HCT116 (cell line): ENCODE measurements around the gene EFNB2. TPM values are rescaled to one million over a fixed set of nuclear protein-coding genes. Genes with fewer than 3 reads are reported as not detected.

Experiments
- ATAC-seq: fragments of 200-7000 bp; cut with Tn5 transposase; 2 replicates; pipeline ENCODE4 v1.9.1; 2020; ENCODE audit warnings: mild to moderate bottlenecking, moderate library complexity
- BruUV-seq: library from RNA; stranded (reverse); fragments of 400-500 nt; replicated peaks from 2 replicates; lab custom pipeline; 2021; lab: Mats Ljungman, UMichigan
- CTCF ChIA-PET: fragments of 300-600 bp; sonication (Branson Sonifier 250); formaldehyde crosslinking; loops from one replicate; lab custom pipeline; 2021; ENCODE audit warnings: antibody characterized with exemption; lab: Charles Lee
- POLR2A ChIA-PET: fragments of 300-600, 350-600 bp; sonication (Branson Sonifier 250); formaldehyde crosslinking; loops from one replicate; lab custom pipeline; 2021; ENCODE audit warnings: antibody characterized with exemption; lab: Charles Lee
- RAD21 ChIA-PET, 2 experiments: fragments of 300-600 bp; sonication (Branson Sonifier 250); formaldehyde crosslinking; loops; one replicate each; lab custom pipeline; 2023; ENCODE audit warnings: low total read pairs in 2 of 2; ENCODE audit not compliant: uncharacterized antibody in 2 of 2, unreplicated experiment in 2 of 2, low non-redundant PET in 1 of 2; lab: Charles Lee
- DNase-seq: peaks from one replicate; pipeline ENCODE4 v3.0.0-alpha.2; 2010; ENCODE audit warnings: low read depth, low spot score
- H2AFZ ChIP-seq: fragments of 200-600 bp; shearing (Covaris generic), sonication (generic); 2 replicates; pipeline ENCODE4 v1.6.1; 2017; ENCODE audit warnings: low read depth, mixed run types, mixed read lengths, antibody characterized with exemption, low read length; ENCODE audit not compliant: poor library complexity, severe bottlenecking
- H3K27ac ChIP-seq: 2 replicates; pipeline ENCODE4 v1.5.1; 2012; ENCODE audit warnings: low read depth, low read length
- H3K27me3 ChIP-seq: fragments of 200-600 bp; sonication (generic); 2 replicates; pipeline ENCODE4 v1.6.1; 2016; ENCODE audit warnings: mixed run types, low read length, mixed read lengths; ENCODE audit not compliant: insufficient read depth
- H3K36me3 ChIP-seq, 2 experiments: fragments of 200-500 bp in 1 of 2; fragments of 200-600 bp in 1 of 2; sonication (Bioruptor generic) in 1 of 2; sonication (generic) in 1 of 2; 2 replicates each; pipeline versions ENCODE4 v1.5.1 to v1.6.1; 2014 to 2016; ENCODE audit warnings: low read length in 2 of 2, inconsistent platforms in 1 of 2, mixed read lengths in 1 of 2, mixed run types in 1 of 2; ENCODE audit not compliant: insufficient read depth in 2 of 2, control insufficient read depth in 1 of 2
- H3K4me1 ChIP-seq, 2 experiments: fragments of 200-600 bp in 1 of 2; sonication (generic) in 1 of 2; 2 replicates each; pipeline versions ENCODE4 v1.5.1 to v1.6.1; 2012 to 2017; ENCODE audit warnings: low read length in 2 of 2, inconsistent platforms in 1 of 2, mild to moderate bottlenecking in 1 of 2, mixed read lengths in 1 of 2, mixed run types in 1 of 2, moderate library complexity in 1 of 2; ENCODE audit not compliant: insufficient read depth in 2 of 2, control insufficient read depth in 1 of 2
- H3K4me2 ChIP-seq: fragments of 200-600 bp; sonication (generic); 2 replicates; pipeline ENCODE4 v1.6.1; 2017; ENCODE audit warnings: mixed run types, low read length, mixed read lengths
- H3K4me3 ChIP-seq, 2 experiments: fragments of 200-600 bp in 1 of 2; sonication (generic) in 1 of 2; replicated peaks in 1 of 2; 2 replicates each; pipeline ENCODE4 v1.5.1; 2011 to 2016; ENCODE audit warnings: low read length in 2 of 2, control low read depth in 1 of 2, low read depth in 1 of 2, mild to moderate bottlenecking in 1 of 2, mixed read lengths in 1 of 2, mixed run types in 1 of 2
- H3K79me2 ChIP-seq: fragments of 200-600 bp; sonication (generic); 2 replicates; pipeline ENCODE4 v1.6.1; 2017; ENCODE audit warnings: mild to moderate bottlenecking, mixed run types, low read length, moderate library complexity, mixed read lengths; ENCODE audit not compliant: insufficient read depth
- H3K9ac ChIP-seq: fragments of 200-600 bp; sonication (generic); 2 replicates; pipeline ENCODE4 v1.6.1; 2016; ENCODE audit warnings: low read length, mixed read lengths
- H3K9me2 ChIP-seq: fragments of 200-600 bp; sonication (generic), shearing (Covaris generic); 2 replicates; pipeline ENCODE4 v1.6.1; 2017; ENCODE audit warnings: mixed run types, mild to moderate bottlenecking, moderate library complexity; ENCODE audit not compliant: insufficient read depth
- H3K9me3 ChIP-seq, 2 experiments: fragments of 200-500 bp in 1 of 2; fragments of 200-600 bp in 1 of 2; sonication (Bioruptor generic) in 1 of 2; sonication (generic) in 1 of 2; 2 replicates each; pipeline ENCODE4 v1.6.1; 2014 to 2017; ENCODE audit warnings: low read length in 2 of 2, mixed read lengths in 2 of 2, inconsistent platforms in 1 of 2, low read depth in 1 of 2, mild to moderate bottlenecking in 1 of 2, mixed run types in 1 of 2, moderate library complexity in 1 of 2; ENCODE audit not compliant: control insufficient read depth in 1 of 2, insufficient read depth in 1 of 2
- H4K20me1 ChIP-seq: fragments of 200-600 bp; sonication (generic), shearing (Covaris generic); 2 replicates; pipeline ENCODE4 v1.6.1; 2017; ENCODE audit warnings: mixed run types, mild to moderate bottlenecking, moderate library complexity; ENCODE audit not compliant: insufficient read depth
- CBX3 ChIP-seq: IDR thresholded peaks from 2 replicates; pipeline ENCODE4 v1.6.1; 2012; ENCODE audit warnings: low read depth
- CEBPB ChIP-seq: IDR thresholded peaks from 2 replicates; pipeline ENCODE4 v1.6.1; 2012; ENCODE audit warnings: low read depth
- EGR1 ChIP-seq: IDR thresholded peaks from 2 replicates; pipeline ENCODE4 v1.6.1; 2012; ENCODE audit warnings: low read depth
- ELF1 ChIP-seq: IDR thresholded peaks from 2 replicates; pipeline ENCODE4 v1.6.1; 2012; ENCODE audit warnings: low read depth, borderline replicate concordance
- EZH2 ChIP-seq: fragments of 200-600 bp; sonication (generic); IDR thresholded peaks from 2 replicates; pipeline ENCODE4 v1.6.1; 2017; ENCODE audit warnings: antibody characterized with exemption, mixed run types
- EZH2phosphoT487 ChIP-seq: fragments of 200-600 bp; IDR thresholded peaks from 2 replicates; pipeline ENCODE4 v1.6.1; 2018; ENCODE audit warnings: antibody characterized with exemption, borderline replicate concordance
- FOSL1 ChIP-seq: IDR thresholded peaks from 2 replicates; pipeline ENCODE4 v1.6.1; 2012; ENCODE audit warnings: low read depth
- POLR2AphosphoS5 ChIP-seq: IDR thresholded peaks from 2 replicates; pipeline ENCODE4 v1.6.1; 2011; ENCODE audit warnings: mild to moderate bottlenecking, low read depth, low read length, moderate library complexity
- RAD21 ChIP-seq: IDR thresholded peaks from 2 replicates; pipeline ENCODE4 v1.6.1; 2012; ENCODE audit warnings: low read depth, mild to moderate bottlenecking
- SP1 ChIP-seq: IDR thresholded peaks from 2 replicates; pipeline ENCODE4 v1.6.1; 2012; ENCODE audit warnings: low read depth
- SRF ChIP-seq: IDR thresholded peaks from 2 replicates; pipeline ENCODE4 v1.6.1; 2012; ENCODE audit warnings: low read depth
- YY1 ChIP-seq: IDR thresholded peaks from 2 replicates; pipeline ENCODE4 v1.6.1; 2011; ENCODE audit warnings: low read length, low read depth, moderate library complexity, mild to moderate bottlenecking; ENCODE audit not compliant: insufficient replicate concordance; ENCODE audit errors: extremely low read depth
- ZFX ChIP-seq: fragments of 450-650 bp; IDR thresholded peaks from 2 replicates; pipeline ENCODE4 v1.6.1; 2017
- ZNF274 ChIP-seq: fragments of 200-500 bp; sonication (Bioruptor generic); IDR thresholded peaks from 2 replicates; pipeline ENCODE4 v1.6.1; 2014; ENCODE audit warnings: mild to moderate bottlenecking, low read depth, low read length, inconsistent platforms
- intact Hi-C: fragments of 100-400 bp; cut with micrococcal nuclease; formaldehyde crosslinking; loops from 2 replicates; pipeline ENCODE4 v1.10.0; 2022
- total RNA-seq: library from RNA; stranded (reverse); gene quantifications from one replicate; pipeline ENCODE4 v1.2.1, GENCODE V29; 2021; ENCODE audit not compliant: unreplicated experiment
- TF ChIP-seq, protein P1 (sequence below): IDR thresholded peaks from 2 replicates; pipeline ENCODE4 v1.6.1; 2011; ENCODE audit warnings: mild to moderate bottlenecking, low read length, moderate library complexity; ENCODE audit not compliant: insufficient replicate concordance; ENCODE audit errors: extremely low read depth
- TF ChIP-seq, protein P2 (sequence below): IDR thresholded peaks from 2 replicates; pipeline ENCODE4 v1.6.1; 2012; ENCODE audit warnings: low read depth
- TF ChIP-seq, protein P3 (sequence below): IDR thresholded peaks from 2 replicates; pipeline ENCODE4 v1.6.1; 2012
- TF ChIP-seq, protein P4 (sequence below), 3 experiments: fragments of 200-600 bp in 1 of 3; sonication (generic) in 1 of 3; IDR thresholded peaks in 2 of 3; conservative IDR thresholded peaks in 1 of 3; 2 replicates each; pipeline ENCODE4 v1.5.1; 2012 to 2017; ENCODE audit warnings: low read depth in 2 of 3, low read length in 2 of 3, antibody characterized with exemption in 1 of 3, borderline replicate concordance in 1 of 3, control low read depth in 1 of 3, mild to moderate bottlenecking in 1 of 3, mixed read lengths in 1 of 3, mixed run types in 1 of 3, moderate library complexity in 1 of 3; ENCODE audit not compliant: insufficient read depth in 1 of 3
- TF ChIP-seq, protein P5 (sequence below): IDR thresholded peaks from 2 replicates; pipeline ENCODE4 v1.6.1; 2012

The EFNB2 gene
- total RNA-seq, 1 experiment from 2014 or later = 30.9 TPM

DNA sequence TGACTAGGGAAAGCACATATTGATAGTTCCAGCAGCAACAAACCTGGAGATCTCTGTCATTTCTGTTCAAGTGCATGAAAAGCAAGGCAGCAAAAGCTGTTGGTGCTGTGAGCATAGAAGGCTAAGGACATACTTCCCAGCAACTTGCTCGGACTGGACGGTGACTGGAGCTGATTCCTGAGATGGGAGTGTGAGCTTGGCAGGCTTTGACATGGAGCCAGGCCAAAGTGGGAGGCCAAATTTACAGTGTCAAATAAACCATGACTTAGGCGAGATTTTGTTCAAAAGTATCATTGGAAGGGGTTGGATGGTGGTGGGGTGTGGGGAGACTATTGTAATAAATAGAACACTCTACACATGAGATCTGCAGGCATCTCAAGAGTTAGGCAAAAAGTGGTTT lies 38.4 kb upstream of the EFNB2 start:
- Histone ChIP-seq H3K4me2 (no peak overlapping the region), H3K36me3 (no peaks in the 10 kb centered on the region), H3K9me3 (no peaks in the 10 kb centered on the region), H3K27ac (no peak overlapping the region), H3K4me3 (no peak overlapping the region), H3K9ac (no peak overlapping the region), H2AFZ (no peak overlapping the region), H3K79me2 (no peaks in the 10 kb centered on the region), H4K20me1 (no peaks in the 10 kb centered on the region), H3K4me1 (peaks cover 10 to 19% of the 10 kb centered on the region in 2 experiments), H3K9me2 (no peaks in the 10 kb centered on the region), H3K27me3 (no peaks in the 10 kb centered on the region)
- ATAC-seq (no peak), DNase-seq (no peak)
- intact Hi-C loops = no loop called here
- no TSS peak for BruUV-seq
- RAD21 ChIA-PET = no interaction called here
- TF ChIP-seq EZH2 = no peak
- no peak for TF ChIP-seq ELF1
- TF ChIP-seq FOSL1 = no peak
- TF ChIP-seq SP1 = no peak
- TF ChIP-seq ZNF274 = no peak
- TF ChIP-seq EGR1 = no peak
- TF ChIP-seq, protein P1, sequence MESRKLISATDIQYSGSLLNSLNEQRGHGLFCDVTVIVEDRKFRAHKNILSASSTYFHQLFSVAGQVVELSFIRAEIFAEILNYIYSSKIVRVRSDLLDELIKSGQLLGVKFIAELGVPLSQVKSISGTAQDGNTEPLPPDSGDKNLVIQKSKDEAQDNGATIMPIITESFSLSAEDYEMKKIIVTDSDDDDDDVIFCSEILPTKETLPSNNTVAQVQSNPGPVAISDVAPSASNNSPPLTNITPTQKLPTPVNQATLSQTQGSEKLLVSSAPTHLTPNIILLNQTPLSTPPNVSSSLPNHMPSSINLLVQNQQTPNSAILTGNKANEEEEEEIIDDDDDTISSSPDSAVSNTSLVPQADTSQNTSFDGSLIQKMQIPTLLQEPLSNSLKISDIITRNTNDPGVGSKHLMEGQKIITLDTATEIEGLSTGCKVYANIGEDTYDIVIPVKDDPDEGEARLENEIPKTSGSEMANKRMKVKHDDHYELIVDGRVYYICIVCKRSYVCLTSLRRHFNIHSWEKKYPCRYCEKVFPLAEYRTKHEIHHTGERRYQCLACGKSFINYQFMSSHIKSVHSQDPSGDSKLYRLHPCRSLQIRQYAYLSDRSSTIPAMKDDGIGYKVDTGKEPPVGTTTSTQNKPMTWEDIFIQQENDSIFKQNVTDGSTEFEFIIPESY = no peak
- TF ChIP-seq EZH2phosphoT487 = no peak
- TF ChIP-seq, protein P2, sequence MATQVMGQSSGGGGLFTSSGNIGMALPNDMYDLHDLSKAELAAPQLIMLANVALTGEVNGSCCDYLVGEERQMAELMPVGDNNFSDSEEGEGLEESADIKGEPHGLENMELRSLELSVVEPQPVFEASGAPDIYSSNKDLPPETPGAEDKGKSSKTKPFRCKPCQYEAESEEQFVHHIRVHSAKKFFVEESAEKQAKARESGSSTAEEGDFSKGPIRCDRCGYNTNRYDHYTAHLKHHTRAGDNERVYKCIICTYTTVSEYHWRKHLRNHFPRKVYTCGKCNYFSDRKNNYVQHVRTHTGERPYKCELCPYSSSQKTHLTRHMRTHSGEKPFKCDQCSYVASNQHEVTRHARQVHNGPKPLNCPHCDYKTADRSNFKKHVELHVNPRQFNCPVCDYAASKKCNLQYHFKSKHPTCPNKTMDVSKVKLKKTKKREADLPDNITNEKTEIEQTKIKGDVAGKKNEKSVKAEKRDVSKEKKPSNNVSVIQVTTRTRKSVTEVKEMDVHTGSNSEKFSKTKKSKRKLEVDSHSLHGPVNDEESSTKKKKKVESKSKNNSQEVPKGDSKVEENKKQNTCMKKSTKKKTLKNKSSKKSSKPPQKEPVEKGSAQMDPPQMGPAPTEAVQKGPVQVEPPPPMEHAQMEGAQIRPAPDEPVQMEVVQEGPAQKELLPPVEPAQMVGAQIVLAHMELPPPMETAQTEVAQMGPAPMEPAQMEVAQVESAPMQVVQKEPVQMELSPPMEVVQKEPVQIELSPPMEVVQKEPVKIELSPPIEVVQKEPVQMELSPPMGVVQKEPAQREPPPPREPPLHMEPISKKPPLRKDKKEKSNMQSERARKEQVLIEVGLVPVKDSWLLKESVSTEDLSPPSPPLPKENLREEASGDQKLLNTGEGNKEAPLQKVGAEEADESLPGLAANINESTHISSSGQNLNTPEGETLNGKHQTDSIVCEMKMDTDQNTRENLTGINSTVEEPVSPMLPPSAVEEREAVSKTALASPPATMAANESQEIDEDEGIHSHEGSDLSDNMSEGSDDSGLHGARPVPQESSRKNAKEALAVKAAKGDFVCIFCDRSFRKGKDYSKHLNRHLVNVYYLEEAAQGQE = no peak
- TF ChIP-seq, protein P3, sequence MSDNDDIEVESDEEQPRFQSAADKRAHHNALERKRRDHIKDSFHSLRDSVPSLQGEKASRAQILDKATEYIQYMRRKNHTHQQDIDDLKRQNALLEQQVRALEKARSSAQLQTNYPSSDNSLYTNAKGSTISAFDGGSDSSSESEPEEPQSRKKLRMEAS = no peak
- TF ChIP-seq SRF = no peak
- TF ChIP-seq, protein P4, sequence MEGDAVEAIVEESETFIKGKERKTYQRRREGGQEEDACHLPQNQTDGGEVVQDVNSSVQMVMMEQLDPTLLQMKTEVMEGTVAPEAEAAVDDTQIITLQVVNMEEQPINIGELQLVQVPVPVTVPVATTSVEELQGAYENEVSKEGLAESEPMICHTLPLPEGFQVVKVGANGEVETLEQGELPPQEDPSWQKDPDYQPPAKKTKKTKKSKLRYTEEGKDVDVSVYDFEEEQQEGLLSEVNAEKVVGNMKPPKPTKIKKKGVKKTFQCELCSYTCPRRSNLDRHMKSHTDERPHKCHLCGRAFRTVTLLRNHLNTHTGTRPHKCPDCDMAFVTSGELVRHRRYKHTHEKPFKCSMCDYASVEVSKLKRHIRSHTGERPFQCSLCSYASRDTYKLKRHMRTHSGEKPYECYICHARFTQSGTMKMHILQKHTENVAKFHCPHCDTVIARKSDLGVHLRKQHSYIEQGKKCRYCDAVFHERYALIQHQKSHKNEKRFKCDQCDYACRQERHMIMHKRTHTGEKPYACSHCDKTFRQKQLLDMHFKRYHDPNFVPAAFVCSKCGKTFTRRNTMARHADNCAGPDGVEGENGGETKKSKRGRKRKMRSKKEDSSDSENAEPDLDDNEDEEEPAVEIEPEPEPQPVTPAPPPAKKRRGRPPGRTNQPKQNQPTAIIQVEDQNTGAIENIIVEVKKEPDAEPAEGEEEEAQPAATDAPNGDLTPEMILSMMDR (IDR thresholded peaks at IDR 0.05 in 2 of 3, conservative IDR thresholded peaks at IDR 0.05 in 1 of 3; ENCODE audit: borderline replicate concordance in 1 of 3, insufficient read depth in 1 of 3, low read depth in 2 of 3, low read length in 2 of 3) = no peak
- TF ChIP-seq CBX3 = no peak
- no peak for TF ChIP-seq RAD21
- TF ChIP-seq, protein P5, sequence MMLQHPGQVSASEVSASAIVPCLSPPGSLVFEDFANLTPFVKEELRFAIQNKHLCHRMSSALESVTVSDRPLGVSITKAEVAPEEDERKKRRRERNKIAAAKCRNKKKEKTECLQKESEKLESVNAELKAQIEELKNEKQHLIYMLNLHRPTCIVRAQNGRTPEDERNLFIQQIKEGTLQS = no peak
- TF ChIP-seq ZFX = no peak
- TF ChIP-seq CEBPB = no peak
- TF ChIP-seq POLR2AphosphoS5 = no peak
- TF ChIP-seq YY1 = no peak
- POLR2A ChIA-PET = no interaction called here
- CTCF ChIA-PET = no interaction called here
